Lower lobe of right lung (tissue), 2 donors: ENCODE results near the gene COMT. TPM values are rescaled to one million over a fixed set of nuclear protein-coding genes. Genes with fewer than 3 reads are reported as not detected.

Source experiments
- ATAC-seq, 2 donors: fragments of 200-7000 bp; cut with Tn5 transposase; one replicate each; pipeline ENCODE4 v1.9.1; 2020 to 2022; ENCODE audit warnings: mild to moderate bottlenecking in 2 of 2, moderate library complexity in 2 of 2
- DNase-seq: peaks from one replicate; pipeline ENCODE4 v3.0.0-alpha.2; 2020
- H3K27ac ChIP-seq: fragments of 200-600 bp; one replicate; pipeline ENCODE4 v1.8.0; 2022
- H3K27me3 ChIP-seq: fragments of 200-600 bp; one replicate; pipeline ENCODE4 v1.8.0; 2022; ENCODE audit warnings: low read depth
- H3K36me3 ChIP-seq: fragments of 200-600 bp; one replicate; pipeline ENCODE4 v1.8.0; 2022; ENCODE audit warnings: mild to moderate bottlenecking
- H3K4me1 ChIP-seq: fragments of 200-600 bp; one replicate; pipeline ENCODE4 v1.8.0; 2022
- H3K4me3 ChIP-seq: fragments of 200-600 bp; one replicate; pipeline ENCODE4 v1.8.0; 2022; ENCODE audit warnings: mild to moderate bottlenecking
- H3K9me3 ChIP-seq: fragments of 200-600 bp; one replicate; pipeline ENCODE4 v1.8.0; 2022
- intact Hi-C: fragments of 100-400 bp; cut with DNase I; formaldehyde crosslinking; loops from one replicate; pipeline ENCODE4 v1.11.0; 2022
- microRNA-seq: library from miRNA; unstranded; fragments of <30 nt; microRNA quantifications from one replicate; pipeline ENCODE4 v1.2.0, GENCODE V29; 2020; ENCODE audit warnings: borderline number of aligned reads
- total RNA-seq: library from RNA; stranded (reverse); fragmentation: NEBNext Ultra II Directional; extraction: Animal tissue kit (Norgen Biotek cat#: 25700); gene quantifications from one replicate; pipeline ENCODE4 v1.2.1, GENCODE V29; 2021
- TF ChIP-seq, protein P1 (sequence below): fragments of 200-600 bp; IDR thresholded peaks from one replicate; pipeline ENCODE4 v1.8.0; 2022; ENCODE audit warnings: antibody characterized with exemption, mild to moderate bottlenecking
- donor health status: DM: no; HTN: yes; CAD: no; lungs with severe emphysema.

Gene COMT
- total RNA-seq, 1 donor from 2014 or later: 235 TPM

DNA sequence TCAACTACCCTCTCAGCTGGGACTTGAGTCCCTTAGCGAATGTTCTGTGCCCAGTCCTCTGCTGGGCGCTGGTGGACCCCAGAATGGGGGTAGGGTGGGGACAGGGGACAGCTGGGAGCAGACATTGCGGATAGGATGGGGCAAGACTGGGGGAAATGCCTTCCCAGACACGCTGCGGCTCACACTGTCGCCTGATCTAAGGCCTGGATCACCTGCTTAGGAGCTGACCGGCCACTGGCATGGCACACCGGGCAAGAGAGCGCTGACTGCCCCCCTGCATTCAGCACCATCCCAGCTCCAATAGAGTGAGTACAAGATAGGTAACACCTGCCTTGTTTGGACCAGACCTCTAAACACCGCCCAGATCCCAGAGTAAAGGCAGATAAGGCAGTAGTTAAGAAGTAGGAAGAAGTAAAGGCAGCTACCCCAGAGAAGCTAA lies 73.6 kb downstream of the COMT start:
- ATAC-seq (no peak), DNase-seq (no peak)
- H3K36me3 ChIP-seq: no peaks in the 10 kb centered on the region
- peaks cover 34% of the 10 kb centered on the region for H3K4me1 ChIP-seq
- TF ChIP-seq, protein P1, sequence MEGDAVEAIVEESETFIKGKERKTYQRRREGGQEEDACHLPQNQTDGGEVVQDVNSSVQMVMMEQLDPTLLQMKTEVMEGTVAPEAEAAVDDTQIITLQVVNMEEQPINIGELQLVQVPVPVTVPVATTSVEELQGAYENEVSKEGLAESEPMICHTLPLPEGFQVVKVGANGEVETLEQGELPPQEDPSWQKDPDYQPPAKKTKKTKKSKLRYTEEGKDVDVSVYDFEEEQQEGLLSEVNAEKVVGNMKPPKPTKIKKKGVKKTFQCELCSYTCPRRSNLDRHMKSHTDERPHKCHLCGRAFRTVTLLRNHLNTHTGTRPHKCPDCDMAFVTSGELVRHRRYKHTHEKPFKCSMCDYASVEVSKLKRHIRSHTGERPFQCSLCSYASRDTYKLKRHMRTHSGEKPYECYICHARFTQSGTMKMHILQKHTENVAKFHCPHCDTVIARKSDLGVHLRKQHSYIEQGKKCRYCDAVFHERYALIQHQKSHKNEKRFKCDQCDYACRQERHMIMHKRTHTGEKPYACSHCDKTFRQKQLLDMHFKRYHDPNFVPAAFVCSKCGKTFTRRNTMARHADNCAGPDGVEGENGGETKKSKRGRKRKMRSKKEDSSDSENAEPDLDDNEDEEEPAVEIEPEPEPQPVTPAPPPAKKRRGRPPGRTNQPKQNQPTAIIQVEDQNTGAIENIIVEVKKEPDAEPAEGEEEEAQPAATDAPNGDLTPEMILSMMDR: no peak
- intact Hi-C loops: no loop called here
- H3K9me3 ChIP-seq: no peaks in the 10 kb centered on the region
- H3K4me3 ChIP-seq: no peak overlapping the region
- H3K27me3 ChIP-seq: no peaks in the 10 kb centered on the region
- no peak overlapping the region for H3K27ac ChIP-seq

- Histone ChIP-seq H3K4me3 (peak overlapping the region; percentile 92), H3K36me3 (no peaks in the 10 kb centered on the region), H3K4me1 (peaks cover 39% of the 10 kb centered on the region), H3K9me3 (no peaks in the 10 kb centered on the region), H3K27me3 (no peaks in the 10 kb centered on the region), H3K27ac (peak overlapping the region; percentile 11)
- intact Hi-C loops: no loop called here
- TF ChIP-seq, protein P1: no peak
- peak; percentile 71 for DNase-seq
- peak; percentile 1 to 8 for ATAC-seq
These were observed 74.6 kb downstream of the COMT start for GRCh38 chr22:20015971-20016733.

- Histone ChIP-seq H3K4me1 (peaks cover 46% of the 10 kb centered on the region), H3K27ac (peak within 1 kb of the TSS; percentile 11), H3K9me3 (no peaks in the 10 kb centered on the region), H3K36me3 (no peaks in the 10 kb centered on the region), H3K4me3 (peak within 1 kb of the TSS; percentile 92), H3K27me3 (no peaks in the 10 kb centered on the region)
- TF ChIP-seq, protein P1: peak; percentile 11
- peak; percentile 76 to 84 for ATAC-seq
- DNase-seq: peak; percentile 90
- intact Hi-C loops: no loop called here
These were observed 75.4 kb downstream of the COMT start, which contains the start of gene ARVCF for GRCh38 chr22:20016734-20017621. Gene ARVCF, minus strand, starts transcription at chr22:20016823. Its CDS starts 26,029 bp downstream, at chr22:19990794.

DNA sequence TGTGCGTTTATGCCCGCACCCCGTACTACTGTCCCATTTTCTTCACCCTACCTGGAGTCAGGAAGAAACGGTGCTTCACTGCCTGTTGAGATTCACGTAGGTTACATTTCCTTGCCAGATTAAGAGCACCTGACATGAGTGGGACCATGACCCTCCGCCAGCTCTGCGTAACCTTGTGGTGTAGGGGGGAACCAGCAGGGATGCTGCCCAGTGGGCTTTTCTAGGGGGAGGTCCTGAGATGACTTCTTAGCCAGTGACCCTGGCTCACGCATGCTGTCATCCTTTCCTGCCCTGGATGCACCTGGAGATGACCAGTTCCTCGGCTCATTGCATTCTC lies 76.0 kb downstream of the COMT start:
- Histone ChIP-seq H3K4me1 (peaks cover 52% of the 10 kb centered on the region), H3K36me3 (no peaks in the 10 kb centered on the region), H3K27me3 (no peaks in the 10 kb centered on the region), H3K4me3 (peak overlapping the region; percentile 92), H3K27ac (no peak overlapping the region), H3K9me3 (no peaks in the 10 kb centered on the region)
- ATAC-seq (no peak), DNase-seq (no peak)
- intact Hi-C loops: no loop called here
- TF ChIP-seq, protein P1: no peak

- intact Hi-C loops: no loop called here
- Histone ChIP-seq H3K27me3 (no peaks in the 10 kb centered on the region), H3K27ac (no peak overlapping the region), H3K4me3 (no peak overlapping the region), H3K36me3 (no peaks in the 10 kb centered on the region), H3K4me1 (peaks cover 53% of the 10 kb centered on the region), H3K9me3 (no peaks in the 10 kb centered on the region)
- TF ChIP-seq, protein P1: no peak
- ATAC-seq (no peak), DNase-seq (no peak)
These were observed 76.4 kb downstream of the COMT start for GRCh38 chr22:20018001-20018400.

Small RNA genes within 50 kb of the gene (microRNA-seq; reads per million reads assigned to microRNA genes)
- not detected for gene MIR4761

Other genes starting within 250 kb of the COMT start
- gene SEPTIN5, start 227.3 kb upstream of the COMT start, total RNA-seq: 9.3 TPM
- gene GP1BB, start 218.2 kb upstream of the COMT start, total RNA-seq: 2.8 TPM
- gene TBX1, start 181.0 kb upstream of the COMT start, total RNA-seq: 13.5 TPM
- gene GNB1L, start 86.9 kb upstream of the COMT start, total RNA-seq: 6.0 TPM
- 24.3 TPM for gene RTL10, start 86.9 kb upstream of the COMT start, total RNA-seq
- 47.5 TPM for gene TXNRD2, start within 50 bp of the COMT start, total RNA-seq
- 16.8 TPM for gene ARVCF, start 75.1 kb downstream of the COMT start, total RNA-seq
- gene TANGO2, start 79.3 kb downstream of the COMT start, total RNA-seq: 45.1 TPM
- 29.5 TPM for gene DGCR8, start 138.5 kb downstream of the COMT start, total RNA-seq
- 58.3 TPM for gene RANBP1, start 174.3 kb downstream of the COMT start, total RNA-seq
- gene TRMT2A, start 175.5 kb downstream of the COMT start, total RNA-seq: 70.4 TPM
- gene ZDHHC8, start 190.0 kb downstream of the COMT start, total RNA-seq: 77.2 TPM
- gene CCDC188, start 209.3 kb downstream of the COMT start, total RNA-seq: 0.77 TPM